HepG2 (cell line): ENCODE data around the gene PPY. TPM values are rescaled to one million over a fixed set of nuclear protein-coding genes. Genes with fewer than 3 reads are reported as not detected.

Source experiments
- CCAR2 ChIP-seq: fragments of 200-400 bp; formaldehyde crosslinking; optimal IDR thresholded peaks from 2 replicates; pipeline ENCODE3; 2018; ENCODE audit warnings: low read depth, mild to moderate bottlenecking, low read length, moderate library complexity
- FOXO1 ChIP-seq: sonication (generic); formaldehyde crosslinking; IDR thresholded peaks from 2 replicates; pipeline ENCODE4 v1.4.0; 2020; ENCODE audit warnings: missing genetic modification reagents
- KDM5B ChIP-seq: sonication (generic); formaldehyde crosslinking; IDR thresholded peaks from 2 replicates; pipeline ENCODE4 v1.4.0; 2020; ENCODE audit warnings: missing genetic modification reagents, mild to moderate bottlenecking, borderline replicate concordance
- MAFG ChIP-seq: sonication (generic); formaldehyde crosslinking; IDR thresholded peaks from 2 replicates; pipeline ENCODE4 v1.5.1; 2020; ENCODE audit warnings: mild to moderate bottlenecking, missing genetic modification reagents
- MED13 ChIP-seq: sonication (generic); formaldehyde crosslinking; IDR thresholded peaks from 2 replicates; pipeline ENCODE4 v1.5.0; 2020; ENCODE audit warnings: missing genetic modification reagents
- MXI1 ChIP-seq: IDR thresholded peaks from 3 replicates; pipeline ENCODE4 v1.6.1; 2012; ENCODE audit warnings: low read depth, low read length, inconsistent platforms, borderline replicate concordance
- MZF1 ChIP-seq: sonication (generic); formaldehyde crosslinking; IDR thresholded peaks from 2 replicates; pipeline ENCODE4 v1.8.1; 2023; ENCODE audit warnings: mild to moderate bottlenecking, missing genetic modification reagents, borderline replicate concordance
- NCOR1 ChIP-seq: fragments of 200-600 bp; sonication (generic); IDR thresholded peaks from 2 replicates; pipeline ENCODE4 v1.7.0; 2017; ENCODE audit warnings: antibody characterized with exemption, low read length, borderline replicate concordance
- PHF8 ChIP-seq: sonication (generic); formaldehyde crosslinking; IDR thresholded peaks from 2 replicates; pipeline ENCODE4 v1.5.0; 2020; ENCODE audit warnings: missing genetic modification reagents
- SNAPC2 ChIP-seq: sonication (generic); formaldehyde crosslinking; IDR thresholded peaks from 2 replicates; pipeline ENCODE4 v1.8.1; 2022; ENCODE audit warnings: mild to moderate bottlenecking, missing genetic modification reagents
- ZNF124 ChIP-seq: sonication (generic); formaldehyde crosslinking; IDR thresholded peaks from 2 replicates; pipeline ENCODE4 v1.4.0; 2020; ENCODE audit warnings: missing genetic modification reagents
- ZNF3 ChIP-seq: IDR thresholded peaks from 2 replicates; pipeline ENCODE4 v1.7.0; 2017; ENCODE audit warnings: inconsistent platforms
- ZNF30 ChIP-seq: sonication (generic); formaldehyde crosslinking; IDR thresholded peaks from 2 replicates; pipeline ENCODE4 v1.5.0; 2020; ENCODE audit warnings: mild to moderate bottlenecking, missing genetic modification reagents
- ZNF431 ChIP-seq: sonication (generic); formaldehyde crosslinking; IDR thresholded peaks from 2 replicates; pipeline ENCODE4 v1.9.0; 2022; ENCODE audit warnings: missing genetic modification reagents, low read depth, mild to moderate bottlenecking, borderline replicate concordance
- ZNF549 ChIP-seq: sonication (generic); formaldehyde crosslinking; IDR thresholded peaks from 2 replicates; pipeline ENCODE4 v1.5.0; 2020; ENCODE audit warnings: missing genetic modification reagents
- ZNF616 ChIP-seq: sonication (generic); formaldehyde crosslinking; IDR thresholded peaks from 2 replicates; pipeline ENCODE4 v1.5.0; 2020; ENCODE audit warnings: low read depth, mild to moderate bottlenecking, missing genetic modification reagents
- ZNF737 ChIP-seq: sonication (generic); formaldehyde crosslinking; IDR thresholded peaks from 2 replicates; pipeline ENCODE4 v1.5.0; 2020; ENCODE audit warnings: missing genetic modification reagents, mild to moderate bottlenecking, borderline replicate concordance
- polyA plus RNA-seq, 8 experiments: library from polyadenylated mRNA; depleted of rRNA in 3 of 8; stranded (reverse) in 7 of 8; unstranded in 1 of 8; fragments of >200 nt; fragmentation: Illumina TruSeq in 4 of 8; extraction: Trizol in 4 of 8; gene quantifications; 2 replicates each; pipeline versions ENCODE4 v1.2.1 to v1.2.3, GENCODE V29; 2011 to 2016; ENCODE audit warnings: low read depth in 4 of 8, missing spikeins in 1 of 8, mixed read lengths in 1 of 8; ENCODE audit not compliant: insufficient read depth in 1 of 8
- total RNA-seq, 5 experiments: library from RNA; depleted of rRNA; stranded (reverse); fragments of >200 nt; fragmentation: Illumina TruSeq; extraction: Trizol; gene quantifications; 2 replicates each; pipeline ENCODE4 v1.2.3, GENCODE V29; 2016; ENCODE audit warnings: low read depth in 1 of 5
- TF ChIP-seq, protein P1 (sequence below): IDR thresholded peaks from 2 replicates; pipeline ENCODE4 v1.6.1; 2016; ENCODE audit warnings: missing compliant biosample characterization, missing genetic modification reagents, borderline replicate concordance
- TF ChIP-seq, protein P2 (sequence below): sonication (generic); formaldehyde crosslinking; conservative IDR thresholded peaks from 2 replicates; pipeline ENCODE4 v1.5.0; 2020; ENCODE audit warnings: missing genetic modification reagents
- TF ChIP-seq, protein P3 (sequence below): sonication (generic); formaldehyde crosslinking; conservative IDR thresholded peaks from 2 replicates; pipeline ENCODE4 v1.4.0; 2020; ENCODE audit warnings: missing genetic modification reagents
- TF ChIP-seq, protein P4 (sequence below): sonication (generic); formaldehyde crosslinking; IDR thresholded peaks from 2 replicates; pipeline ENCODE4 v1.5.0; 2020; ENCODE audit warnings: mild to moderate bottlenecking, missing genetic modification reagents

Gene PPY
- total and polyA plus RNA-seq, 2 of the 13 experiments (the other 11 are each of a cell fraction or from before 2014, with no cell fraction given) = not detected

DNA sequence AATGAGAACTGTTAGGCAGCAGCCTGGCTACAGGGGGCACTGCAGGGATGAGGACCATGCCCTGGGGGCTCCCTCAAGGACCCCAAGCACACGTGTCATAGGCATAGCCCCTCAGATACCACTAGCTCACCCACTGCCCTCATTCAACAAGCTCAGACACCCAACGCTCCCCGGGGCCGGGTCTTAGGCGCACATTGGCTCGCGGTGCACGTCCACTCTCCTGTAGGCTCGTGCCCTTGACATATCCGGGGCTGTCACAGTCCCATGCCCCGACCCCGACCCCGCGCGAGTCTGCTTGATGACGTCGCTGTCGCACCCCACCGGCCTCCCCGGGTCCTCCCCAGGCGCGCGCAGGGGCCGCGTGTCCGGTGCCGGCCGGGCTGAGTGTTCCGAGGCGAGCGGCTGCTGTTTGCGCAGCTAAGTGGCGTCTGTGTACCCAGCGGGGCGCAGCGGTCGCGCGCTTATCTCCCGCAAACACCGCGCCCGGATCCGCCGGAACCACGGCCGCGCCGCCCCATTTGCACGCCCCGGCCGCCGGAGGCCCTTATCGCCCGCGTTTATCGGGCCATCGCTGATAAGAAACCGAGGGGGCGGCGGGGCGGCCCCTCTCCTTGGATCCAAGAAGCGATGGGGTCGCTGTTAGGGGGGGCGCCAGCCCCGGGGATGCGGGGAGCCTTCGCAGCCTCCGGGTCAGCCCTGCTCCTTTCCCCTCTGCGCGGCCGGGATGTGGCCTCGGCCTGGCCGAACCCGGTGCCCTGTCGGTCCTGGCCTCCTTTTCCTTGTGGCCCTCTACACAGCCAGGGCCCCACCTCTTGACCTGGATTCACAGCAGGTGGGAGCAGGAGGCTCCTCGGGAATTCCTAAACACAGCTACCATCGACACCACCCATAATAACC, 41.5 kb upstream of the PPY start (continued):
- TF ChIP-seq, protein P1, sequence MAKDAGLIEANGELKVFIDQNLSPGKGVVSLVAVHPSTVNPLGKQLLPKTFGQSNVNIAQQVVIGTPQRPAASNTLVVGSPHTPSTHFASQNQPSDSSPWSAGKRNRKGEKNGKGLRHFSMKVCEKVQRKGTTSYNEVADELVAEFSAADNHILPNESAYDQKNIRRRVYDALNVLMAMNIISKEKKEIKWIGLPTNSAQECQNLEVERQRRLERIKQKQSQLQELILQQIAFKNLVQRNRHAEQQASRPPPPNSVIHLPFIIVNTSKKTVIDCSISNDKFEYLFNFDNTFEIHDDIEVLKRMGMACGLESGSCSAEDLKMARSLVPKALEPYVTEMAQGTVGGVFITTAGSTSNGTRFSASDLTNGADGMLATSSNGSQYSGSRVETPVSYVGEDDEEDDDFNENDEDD = peak; percentile 78; the same call in 1 of the 2 replicates
- TF ChIP-seq FOXO1 (CRISPR knock-in tag) (peak; percentile 86; the same call in 1 of the 2 replicates), NCOR1 (no peak), ZNF30 (CRISPR knock-in tag) (0 out of 2 replicates have a peak, but pooled peaks have one; percentile 34), CCAR2 (no peak), ZNF431 (CRISPR knock-in tag) (peak; percentile 88; the same call in 1 of the 2 replicates), ZNF124 (CRISPR knock-in tag) (peak; percentile 62; the same call in 1 of the 2 replicates), ZNF737 (CRISPR knock-in tag) (no peak; the same call in 1 of the 2 replicates), ZNF3 (no peak), MAFG (CRISPR knock-in tag) (peak; percentile 39; the same call in 1 of the 2 replicates), KDM5B (CRISPR knock-in tag) (peak; percentile 95), MZF1 (CRISPR knock-in tag) (no peak), ZNF616 (CRISPR knock-in tag) (peak; percentile 65; the same call in 1 of the 2 replicates), MXI1 (0 out of 3 replicates have a peak, but pooled peaks have one; percentile 40), PHF8 (CRISPR knock-in tag) (peak; percentile 69), SNAPC2 (0 out of 2 replicates have a peak, but pooled peaks have one; percentile 57), ZNF549 (CRISPR knock-in tag) (no peak; the same call in 1 of the 2 replicates), MED13 (peak; percentile 90; the same call in 1 of the 2 replicates)
- TF ChIP-seq, protein P2, sequence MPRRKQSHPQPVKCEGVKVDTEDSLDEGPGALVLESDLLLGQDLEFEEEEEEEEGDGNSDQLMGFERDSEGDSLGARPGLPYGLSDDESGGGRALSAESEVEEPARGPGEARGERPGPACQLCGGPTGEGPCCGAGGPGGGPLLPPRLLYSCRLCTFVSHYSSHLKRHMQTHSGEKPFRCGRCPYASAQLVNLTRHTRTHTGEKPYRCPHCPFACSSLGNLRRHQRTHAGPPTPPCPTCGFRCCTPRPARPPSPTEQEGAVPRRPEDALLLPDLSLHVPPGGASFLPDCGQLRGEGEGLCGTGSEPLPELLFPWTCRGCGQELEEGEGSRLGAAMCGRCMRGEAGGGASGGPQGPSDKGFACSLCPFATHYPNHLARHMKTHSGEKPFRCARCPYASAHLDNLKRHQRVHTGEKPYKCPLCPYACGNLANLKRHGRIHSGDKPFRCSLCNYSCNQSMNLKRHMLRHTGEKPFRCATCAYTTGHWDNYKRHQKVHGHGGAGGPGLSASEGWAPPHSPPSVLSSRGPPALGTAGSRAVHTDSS (CRISPR knock-in tag) = no peak; the same call in 1 of the 2 replicates
- TF ChIP-seq, protein P3, sequence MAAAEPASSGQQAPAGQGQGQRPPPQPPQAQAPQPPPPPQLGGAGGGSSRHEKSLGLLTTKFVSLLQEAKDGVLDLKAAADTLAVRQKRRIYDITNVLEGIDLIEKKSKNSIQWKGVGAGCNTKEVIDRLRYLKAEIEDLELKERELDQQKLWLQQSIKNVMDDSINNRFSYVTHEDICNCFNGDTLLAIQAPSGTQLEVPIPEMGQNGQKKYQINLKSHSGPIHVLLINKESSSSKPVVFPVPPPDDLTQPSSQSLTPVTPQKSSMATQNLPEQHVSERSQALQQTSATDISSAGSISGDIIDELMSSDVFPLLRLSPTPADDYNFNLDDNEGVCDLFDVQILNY = no peak; the same call in 1 of the 2 replicates
- TF ChIP-seq, protein P4, sequence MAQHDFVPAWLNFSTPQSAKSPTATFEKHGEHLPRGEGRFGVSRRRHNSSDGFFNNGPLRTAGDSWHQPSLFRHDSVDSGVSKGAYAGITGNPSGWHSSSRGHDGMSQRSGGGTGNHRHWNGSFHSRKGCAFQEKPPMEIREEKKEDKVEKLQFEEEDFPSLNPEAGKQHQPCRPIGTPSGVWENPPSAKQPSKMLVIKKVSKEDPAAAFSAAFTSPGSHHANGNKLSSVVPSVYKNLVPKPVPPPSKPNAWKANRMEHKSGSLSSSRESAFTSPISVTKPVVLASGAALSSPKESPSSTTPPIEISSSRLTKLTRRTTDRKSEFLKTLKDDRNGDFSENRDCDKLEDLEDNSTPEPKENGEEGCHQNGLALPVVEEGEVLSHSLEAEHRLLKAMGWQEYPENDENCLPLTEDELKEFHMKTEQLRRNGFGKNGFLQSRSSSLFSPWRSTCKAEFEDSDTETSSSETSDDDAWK = no peak
